Measurements from ENCODE around the gene TSPAN15. TPM values are rescaled to one million over a fixed set of nuclear protein-coding genes. Genes with fewer than 3 reads are reported as not detected.
"Not testable (repeated sequence)": the region's sequence is repeated elsewhere in the genome, so short reads cannot be mapped to it uniquely, and the experiment has no call there.

Gene TSPAN15
- total RNA-seq, 4 donors from 2014 or later = 97.7 to 152 (median 148) TPM

- Histone ChIP-seq H3K27ac (peak overlapping the region; percentile 53 to 91 (median 87)), H3K36me3 (no peaks in the 10 kb centered on the region), H3K9me3 (peaks cover 0 to 9% of the 10 kb centered on the region in 2 donors), H3K27me3 (no peaks in the 10 kb centered on the region), H3K4me1 (peaks cover 14 to 42% (median 29%) of the 10 kb centered on the region in 4 donors), H3K4me3 (no peak overlapping the region)
- TF ChIP-seq, protein P1, sequence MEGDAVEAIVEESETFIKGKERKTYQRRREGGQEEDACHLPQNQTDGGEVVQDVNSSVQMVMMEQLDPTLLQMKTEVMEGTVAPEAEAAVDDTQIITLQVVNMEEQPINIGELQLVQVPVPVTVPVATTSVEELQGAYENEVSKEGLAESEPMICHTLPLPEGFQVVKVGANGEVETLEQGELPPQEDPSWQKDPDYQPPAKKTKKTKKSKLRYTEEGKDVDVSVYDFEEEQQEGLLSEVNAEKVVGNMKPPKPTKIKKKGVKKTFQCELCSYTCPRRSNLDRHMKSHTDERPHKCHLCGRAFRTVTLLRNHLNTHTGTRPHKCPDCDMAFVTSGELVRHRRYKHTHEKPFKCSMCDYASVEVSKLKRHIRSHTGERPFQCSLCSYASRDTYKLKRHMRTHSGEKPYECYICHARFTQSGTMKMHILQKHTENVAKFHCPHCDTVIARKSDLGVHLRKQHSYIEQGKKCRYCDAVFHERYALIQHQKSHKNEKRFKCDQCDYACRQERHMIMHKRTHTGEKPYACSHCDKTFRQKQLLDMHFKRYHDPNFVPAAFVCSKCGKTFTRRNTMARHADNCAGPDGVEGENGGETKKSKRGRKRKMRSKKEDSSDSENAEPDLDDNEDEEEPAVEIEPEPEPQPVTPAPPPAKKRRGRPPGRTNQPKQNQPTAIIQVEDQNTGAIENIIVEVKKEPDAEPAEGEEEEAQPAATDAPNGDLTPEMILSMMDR (IDR thresholded peaks at IDR 0.05) = no peak
- no peak for TF ChIP-seq EP300 (IDR thresholded peaks at IDR 0.05; ENCODE audit: low read depth)
- no peak for TF ChIP-seq POLR2AphosphoS5 (IDR thresholded peaks at IDR 0.05)
- TF ChIP-seq POLR2A (IDR thresholded peaks at IDR 0.05) = no peak
- no peak for DNase-seq
- 62% methylated on average over 9 of the region's 9 CpGs; no CpG with 5 or more reads in 1 of the 2 donors for WGBS, 2 donors (ENCODE audit: low coverage in 1 of 2)
- intact Hi-C loops (cut with DNase I; ENCODE audit: low total_unique reads) (no loop called here), in situ Hi-C loops (cut with MboI; ENCODE audit: low pct_ligation_motif_present in 1 of 4, low pct_unique_long_range_greater_than_20kb in 1 of 4, low sequenced_read_pairs in 3 of 4) (no loop called here)
These were observed 35.9 kb downstream of the TSPAN15 start for GRCh38 chr10:69486922-69487730.

DNA sequence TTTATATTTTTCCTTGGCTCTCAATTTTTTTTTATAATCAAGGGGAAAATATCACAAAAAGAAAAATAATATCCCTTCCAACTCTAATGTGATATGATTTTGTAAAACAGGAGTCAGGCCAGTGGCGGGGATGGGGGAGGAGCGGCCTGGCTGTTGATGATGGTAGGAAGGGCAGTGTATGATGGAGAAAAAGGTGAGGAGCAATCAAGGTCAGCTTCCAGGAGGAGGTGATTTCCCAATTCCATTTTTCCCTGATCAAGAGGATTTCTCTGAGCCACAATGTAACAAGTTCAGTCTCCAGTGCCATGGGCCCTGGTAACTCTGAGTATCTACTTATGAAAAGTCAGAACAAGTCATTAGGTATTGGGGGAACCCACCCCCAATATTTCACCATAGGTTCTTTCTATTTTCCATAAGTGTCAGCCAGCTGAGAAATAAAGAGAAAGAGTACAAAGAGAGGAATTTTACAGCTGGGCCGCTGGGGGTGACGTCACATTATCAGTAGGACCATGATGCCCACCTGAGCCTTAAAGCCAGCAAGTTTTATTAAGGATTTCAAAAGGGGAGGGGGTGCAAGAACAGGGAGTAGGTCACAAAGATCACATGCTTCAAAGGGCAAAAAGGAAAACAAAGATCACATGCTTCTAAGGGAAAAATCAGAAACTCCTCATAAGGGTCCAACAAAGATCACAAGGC is 37.0 kb downstream of the TSPAN15 start:
- WGBS, 2 donors (ENCODE audit: low coverage in 1 of 2) = 84 to 95% methylated on average over 3 to 4 of the region's 4 CpGs
- Histone ChIP-seq H3K4me1 (peaks cover 16 to 44% (median 34%) of the 10 kb centered on the region in 4 donors), H3K27ac (peak overlapping the region in 2 of 4 donors; percentile 88 to 91)
- DNase-seq; in situ Hi-C loops (cut with MboI; ENCODE audit: low pct_ligation_motif_present in 1 of 4, low pct_unique_long_range_greater_than_20kb in 1 of 4, low sequenced_read_pairs in 3 of 4); H3K36me3 ChIP-seq; H3K9me3 ChIP-seq; H3K27me3 ChIP-seq; H3K4me3 ChIP-seq; intact Hi-C loops (cut with DNase I; ENCODE audit: low total_unique reads): not testable (repeated sequence)

GRCh38 chr10:69488856-69489255 is 37.6 kb downstream of the TSPAN15 start:
- H3K27me3 ChIP-seq; intact Hi-C loops (cut with DNase I; ENCODE audit: low total_unique reads); H3K36me3 ChIP-seq; DNase-seq; H3K27ac ChIP-seq; H3K4me3 ChIP-seq; in situ Hi-C loops (cut with MboI; ENCODE audit: low pct_ligation_motif_present in 1 of 4, low pct_unique_long_range_greater_than_20kb in 1 of 4, low sequenced_read_pairs in 3 of 4); H3K9me3 ChIP-seq: not testable (repeated sequence)
- WGBS, 2 donors (ENCODE audit: low coverage in 1 of 2) = 75 to 89% methylated on average over 2 to 6 of the region's 6 CpGs
- H3K4me1 ChIP-seq = peaks cover 16 to 39% (median 29%) of the 10 kb centered on the region in 4 donors

DNA sequence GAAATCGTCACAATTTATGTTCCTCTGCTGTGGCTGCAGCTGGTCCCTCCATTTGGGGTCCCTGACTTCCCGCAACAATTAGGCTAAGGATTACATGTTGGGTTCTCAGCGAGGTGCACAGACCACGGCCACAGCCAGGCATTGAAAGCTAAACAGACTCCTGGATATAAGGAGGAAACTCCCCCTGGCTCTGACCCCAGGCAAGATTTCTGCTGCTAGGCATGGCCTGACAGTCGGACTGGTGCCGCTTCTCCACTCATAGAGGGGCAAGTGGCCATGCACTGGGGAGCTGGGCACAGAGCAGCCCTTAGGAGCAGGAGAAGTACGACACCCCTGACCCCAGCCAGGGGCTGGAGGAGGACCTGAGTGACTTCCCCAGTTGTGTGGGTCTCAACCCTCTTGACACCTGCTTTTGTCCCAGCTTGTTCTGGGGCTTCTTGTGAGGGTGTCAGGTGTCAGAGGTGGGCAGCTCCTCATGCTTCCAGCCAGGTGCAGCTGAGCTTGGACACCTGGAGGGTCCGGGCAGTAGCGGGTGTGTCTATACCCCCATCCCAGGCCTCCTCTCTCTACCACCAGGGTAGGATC is 38.3 kb downstream of the TSPAN15 start:
- no peak for DNase-seq
- intact Hi-C loops (cut with DNase I; ENCODE audit: low total_unique reads) = loop anchor here (5.0 kb wide), 1 partner anchor 72 kb away; the partner anchor contains the start of gene TACR2
- Histone ChIP-seq H3K27ac (peak overlapping the region in 1 of 4 donors; percentile 6), H3K9me3 (peaks cover 0 to 9% of the 10 kb centered on the region in 2 donors), H3K4me3 (no peak overlapping the region), H3K27me3 (no peaks in the 10 kb centered on the region), H3K4me1 (peaks cover 11 to 37% (median 26%) of the 10 kb centered on the region in 4 donors), H3K36me3 (no peaks in the 10 kb centered on the region)
- in situ Hi-C loops (cut with MboI; ENCODE audit: low pct_ligation_motif_present in 1 of 4, low pct_unique_long_range_greater_than_20kb in 1 of 4, low sequenced_read_pairs in 3 of 4) = no loop called here
- WGBS, 2 donors (ENCODE audit: low coverage in 1 of 2) = 94 to 96% methylated on average over 3 to 9 of the region's 9 CpGs
- TF ChIP-seq POLR2A (IDR thresholded peaks at IDR 0.05) (no peak), POLR2AphosphoS5 (IDR thresholded peaks at IDR 0.05) (no peak), EP300 (IDR thresholded peaks at IDR 0.05; ENCODE audit: low read depth) (no peak)
- TF ChIP-seq, protein P1 (IDR thresholded peaks at IDR 0.05) = no peak

- H3K9me3 ChIP-seq = peaks cover 0 to 9% of the 10 kb centered on the region in 2 donors
- H3K4me3 ChIP-seq = no peak overlapping the region
- WGBS, 2 donors (ENCODE audit: low coverage in 1 of 2) = 89 to 100% methylated on average over 6 to 10 of the region's 10 CpGs
- no peaks in the 10 kb centered on the region for H3K27me3 ChIP-seq
- DNase-seq = no peak
- peaks cover 11 to 38% (median 26%) of the 10 kb centered on the region in 4 donors for H3K4me1 ChIP-seq
- in situ Hi-C loops (cut with MboI; ENCODE audit: low pct_ligation_motif_present in 1 of 4, low pct_unique_long_range_greater_than_20kb in 1 of 4, low sequenced_read_pairs in 3 of 4) (no loop called here), intact Hi-C loops (cut with DNase I; ENCODE audit: low total_unique reads) (loop anchor here (5.0 kb wide), 1 partner anchor 74 kb away; the partner anchor contains the start of gene TACR2)
- peak overlapping the region in 3 of 4 donors; percentile 75 to 79 (median 75) for H3K27ac ChIP-seq
- no peak for TF ChIP-seq POLR2AphosphoS5 (IDR thresholded peaks at IDR 0.05)
- TF ChIP-seq, protein P1 (IDR thresholded peaks at IDR 0.05) = no peak
- no peak for TF ChIP-seq POLR2A (IDR thresholded peaks at IDR 0.05)
- no peak for TF ChIP-seq EP300 (IDR thresholded peaks at IDR 0.05; ENCODE audit: low read depth)
- no peaks in the 10 kb centered on the region for H3K36me3 ChIP-seq
These were observed 39.6 kb downstream of the TSPAN15 start for GRCh38 chr10:69490876-69491275.
